ENCODE results near the gene CCDC186. TPM values are rescaled to one million over a fixed set of nuclear protein-coding genes. Genes with fewer than 3 reads are reported as not detected.

Gene CCDC186
- total RNA-seq, 1 donor from 2014 or later: 15.7 TPM

DNA sequence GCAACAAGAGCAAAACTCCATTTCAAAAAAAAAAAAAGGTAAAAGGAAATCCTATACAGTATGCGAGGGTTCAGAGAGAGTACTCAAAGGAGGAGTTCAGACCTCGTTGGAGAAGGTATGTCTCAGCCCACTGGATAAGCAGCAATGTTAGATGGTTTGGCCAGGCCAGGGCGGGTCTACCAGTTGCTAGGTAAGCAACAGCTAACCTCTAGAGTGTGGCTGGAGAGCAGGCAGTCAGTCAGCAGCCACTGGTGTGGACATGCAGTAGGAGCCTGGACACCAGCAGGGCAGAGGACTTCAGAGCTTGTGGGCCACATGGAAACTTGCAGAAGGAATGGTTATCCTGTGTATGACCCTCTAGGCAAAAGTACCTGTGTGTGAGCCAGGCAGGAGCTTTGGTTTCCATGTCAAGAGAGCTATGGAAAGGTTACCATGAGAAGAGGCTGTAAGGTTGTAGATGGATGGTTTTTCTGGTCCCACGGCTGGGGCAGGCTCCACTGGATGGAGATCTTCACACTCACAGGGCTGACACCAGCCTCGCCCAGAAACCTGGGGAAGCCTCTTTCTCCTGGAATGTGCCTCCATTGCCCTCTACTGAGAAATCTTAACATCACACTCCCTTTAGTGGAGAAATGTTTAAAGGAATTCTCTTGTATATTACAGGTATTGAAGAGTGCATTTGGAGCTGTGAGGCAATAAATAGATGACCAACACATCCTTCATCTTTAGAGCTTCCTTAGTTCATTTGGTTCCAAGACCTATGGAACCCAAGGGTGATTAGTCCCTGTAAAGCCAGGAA lies 63.6 kb downstream of the CCDC186 start:
- Mint-ChIP-seq H3K4me1 (ENCODE audit: low read depth, unreplicated experiment) (no peaks in the 10 kb centered on the region), H3K4me3 (ENCODE audit: unreplicated experiment) (no peak overlapping the region), H3K27ac (ENCODE audit: unreplicated experiment) (no peak overlapping the region), H3K27me3 (ENCODE audit: unreplicated experiment) (no peaks in the 10 kb centered on the region), H3K36me3 (ENCODE audit: unreplicated experiment) (no peaks in the 10 kb centered on the region), H3K9me3 (ENCODE audit: unreplicated experiment) (no peaks in the 10 kb centered on the region)
- DNase-seq: no peak
- TF ChIP-seq, protein P1, sequence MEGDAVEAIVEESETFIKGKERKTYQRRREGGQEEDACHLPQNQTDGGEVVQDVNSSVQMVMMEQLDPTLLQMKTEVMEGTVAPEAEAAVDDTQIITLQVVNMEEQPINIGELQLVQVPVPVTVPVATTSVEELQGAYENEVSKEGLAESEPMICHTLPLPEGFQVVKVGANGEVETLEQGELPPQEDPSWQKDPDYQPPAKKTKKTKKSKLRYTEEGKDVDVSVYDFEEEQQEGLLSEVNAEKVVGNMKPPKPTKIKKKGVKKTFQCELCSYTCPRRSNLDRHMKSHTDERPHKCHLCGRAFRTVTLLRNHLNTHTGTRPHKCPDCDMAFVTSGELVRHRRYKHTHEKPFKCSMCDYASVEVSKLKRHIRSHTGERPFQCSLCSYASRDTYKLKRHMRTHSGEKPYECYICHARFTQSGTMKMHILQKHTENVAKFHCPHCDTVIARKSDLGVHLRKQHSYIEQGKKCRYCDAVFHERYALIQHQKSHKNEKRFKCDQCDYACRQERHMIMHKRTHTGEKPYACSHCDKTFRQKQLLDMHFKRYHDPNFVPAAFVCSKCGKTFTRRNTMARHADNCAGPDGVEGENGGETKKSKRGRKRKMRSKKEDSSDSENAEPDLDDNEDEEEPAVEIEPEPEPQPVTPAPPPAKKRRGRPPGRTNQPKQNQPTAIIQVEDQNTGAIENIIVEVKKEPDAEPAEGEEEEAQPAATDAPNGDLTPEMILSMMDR (IDR thresholded peaks at IDR 0.05; ENCODE audit: partially characterized antibody, unreplicated experiment): no peak

DNA sequence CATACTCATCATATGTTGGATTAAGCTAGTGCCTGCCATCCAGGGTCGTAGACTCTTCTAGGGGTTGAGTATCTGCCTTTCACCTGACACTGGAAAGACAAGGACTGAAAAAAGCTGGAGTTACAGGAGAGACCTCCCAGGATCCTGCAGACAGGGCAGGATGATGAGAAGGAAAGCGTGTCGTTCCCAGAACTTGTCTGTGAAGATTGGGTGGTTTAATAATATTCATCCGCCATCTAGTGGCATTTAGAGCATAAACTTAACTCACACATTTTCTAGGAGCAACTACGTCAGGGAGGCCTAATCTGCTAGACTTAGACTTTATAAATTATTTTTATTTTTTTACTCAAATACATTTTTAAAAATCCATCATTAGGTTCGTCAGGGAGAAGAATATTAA lies 70.7 kb downstream of the CCDC186 start:
- DNase-seq: no peak
- Mint-ChIP-seq H3K36me3 (ENCODE audit: unreplicated experiment) (no peaks in the 10 kb centered on the region), H3K27me3 (ENCODE audit: unreplicated experiment) (no peaks in the 10 kb centered on the region), H3K4me3 (ENCODE audit: unreplicated experiment) (no peak overlapping the region), H3K4me1 (ENCODE audit: low read depth, unreplicated experiment) (peaks cover 4% of the 10 kb centered on the region), H3K9me3 (ENCODE audit: unreplicated experiment) (peaks cover 4% of the 10 kb centered on the region), H3K27ac (ENCODE audit: unreplicated experiment) (no peak overlapping the region)
- TF ChIP-seq, protein P1 (IDR thresholded peaks at IDR 0.05; ENCODE audit: partially characterized antibody, unreplicated experiment): peak; percentile 24

DNA sequence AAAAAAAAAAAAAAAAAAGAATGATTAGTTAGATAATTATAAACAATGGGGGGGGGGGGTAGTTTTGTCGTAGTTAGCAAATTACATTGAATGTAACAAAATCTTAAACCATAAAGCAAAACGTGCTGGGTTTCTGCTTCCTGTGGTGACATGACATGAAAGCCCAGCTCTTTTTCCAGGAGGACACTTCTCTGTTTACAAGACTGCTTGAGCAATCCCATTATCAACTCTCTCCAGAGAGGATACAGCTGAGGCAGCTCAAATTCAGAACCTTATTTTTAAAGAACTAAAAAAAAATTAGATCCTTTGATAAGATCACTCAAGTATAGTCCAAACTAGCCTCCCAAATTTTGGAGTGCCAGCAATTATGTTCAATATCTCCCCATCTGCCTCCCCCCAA lies 71.7 kb downstream of the CCDC186 start:
- TF ChIP-seq, protein P1 (IDR thresholded peaks at IDR 0.05; ENCODE audit: partially characterized antibody, unreplicated experiment): no peak
- no peak overlapping the region for H3K4me3 Mint-ChIP-seq (ENCODE audit: unreplicated experiment)
- peaks cover 4% of the 10 kb centered on the region for H3K9me3 Mint-ChIP-seq (ENCODE audit: unreplicated experiment)
- no peaks in the 10 kb centered on the region for H3K27me3 Mint-ChIP-seq (ENCODE audit: unreplicated experiment)
- H3K36me3 Mint-ChIP-seq (ENCODE audit: unreplicated experiment): no peaks in the 10 kb centered on the region
- H3K4me1 Mint-ChIP-seq (ENCODE audit: low read depth, unreplicated experiment): peaks cover 4% of the 10 kb centered on the region
- no peak overlapping the region for H3K27ac Mint-ChIP-seq (ENCODE audit: unreplicated experiment)
- no peak for DNase-seq

DNA sequence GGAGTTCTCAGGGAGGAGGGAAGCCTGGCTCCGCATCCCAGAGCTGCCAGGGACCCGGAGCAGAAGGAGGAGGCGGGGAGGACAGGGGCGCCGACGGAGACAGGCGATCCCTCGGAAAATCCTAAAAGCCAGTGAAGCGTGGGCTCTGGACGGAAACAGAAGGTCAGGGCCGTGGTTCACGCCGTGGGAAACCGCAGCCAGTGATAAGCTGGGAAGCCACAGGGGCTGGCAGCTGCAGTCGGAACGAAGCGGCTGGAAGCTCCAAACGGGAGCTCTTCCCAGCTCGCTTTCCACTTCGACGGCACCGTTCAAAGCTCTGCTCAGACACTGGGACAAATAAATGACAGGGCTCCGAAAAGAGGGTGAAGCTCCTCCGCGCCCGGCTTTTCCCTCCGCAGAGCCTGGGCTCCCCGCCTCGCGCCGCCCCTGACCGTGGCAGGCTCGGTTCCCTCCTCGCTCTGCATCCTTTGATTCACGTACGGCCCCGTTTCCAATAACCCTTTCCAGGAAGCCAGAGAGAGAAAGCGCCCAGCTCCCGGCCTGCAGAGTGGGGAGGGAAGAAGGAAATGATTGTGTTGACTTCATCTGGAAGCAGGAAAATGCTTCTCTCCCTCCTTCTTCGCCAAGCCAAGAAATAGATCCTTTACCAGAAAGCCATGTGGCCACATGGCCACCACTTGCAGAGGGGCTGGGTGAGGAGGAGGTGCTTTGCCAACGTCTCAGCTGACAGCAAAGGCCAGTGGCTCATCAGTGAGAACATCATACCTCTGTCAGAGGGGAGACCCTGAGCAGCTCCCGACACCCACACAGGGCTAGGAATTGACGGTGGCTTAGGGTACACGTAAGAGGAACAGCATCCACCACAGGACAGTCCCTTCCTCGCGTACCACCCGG lies 72.9 kb downstream of the CCDC186 start:
- H3K4me3 Mint-ChIP-seq (ENCODE audit: unreplicated experiment): peak overlapping the region; percentile 72
- peaks cover 4% of the 10 kb centered on the region for H3K4me1 Mint-ChIP-seq (ENCODE audit: low read depth, unreplicated experiment)
- peak; percentile 43 for DNase-seq
- no peak overlapping the region for H3K27ac Mint-ChIP-seq (ENCODE audit: unreplicated experiment)
- no peaks in the 10 kb centered on the region for H3K27me3 Mint-ChIP-seq (ENCODE audit: unreplicated experiment)
- H3K9me3 Mint-ChIP-seq (ENCODE audit: unreplicated experiment): peaks cover 4% of the 10 kb centered on the region
- H3K36me3 Mint-ChIP-seq (ENCODE audit: unreplicated experiment): no peaks in the 10 kb centered on the region
- TF ChIP-seq, protein P1 (IDR thresholded peaks at IDR 0.05; ENCODE audit: partially characterized antibody, unreplicated experiment): no peak
